T-helper 1 cell treated with Interleukin-12 subunit alpha and Interleukin-12 subunit beta and Interleukin-4 antibody, amounts not matched to agents 30 μg/mL and 1 μg/mL, for 36 hours (primary cell): ENCODE data around the gene CMTM1.
A peak's percentile ranks its signal among the peaks of the same experiment; 100 is the strongest.
"Not testable (repeated sequence)": the region's sequence is repeated elsewhere in the genome, so short reads cannot be mapped to it uniquely, and the experiment has no call there.

Source experiments
- H3K27ac Mint-ChIP-seq: one replicate; pipeline ENCODE4 v1.8.0; 2021; ENCODE audit warnings: mild to moderate bottlenecking, mixed read lengths
- H3K27me3 Mint-ChIP-seq: one replicate; pipeline ENCODE4 v1.8.0; 2021; ENCODE audit warnings: low read depth, mixed read lengths
- H3K36me3 Mint-ChIP-seq: one replicate; pipeline ENCODE4 v1.8.0; 2021; ENCODE audit warnings: low read depth, mixed read lengths
- H3K4me1 Mint-ChIP-seq: one replicate; pipeline ENCODE4 v1.8.0; 2021; ENCODE audit warnings: low read depth, mixed read lengths
- H3K4me3 Mint-ChIP-seq: one replicate; pipeline ENCODE4 v1.8.0; 2021; ENCODE audit warnings: mild to moderate bottlenecking, moderate library complexity, mixed read lengths
- H3K9me3 Mint-ChIP-seq: one replicate; pipeline ENCODE4 v1.8.0; 2021; ENCODE audit warnings: mixed read lengths

The CMTM1 gene

DNA sequence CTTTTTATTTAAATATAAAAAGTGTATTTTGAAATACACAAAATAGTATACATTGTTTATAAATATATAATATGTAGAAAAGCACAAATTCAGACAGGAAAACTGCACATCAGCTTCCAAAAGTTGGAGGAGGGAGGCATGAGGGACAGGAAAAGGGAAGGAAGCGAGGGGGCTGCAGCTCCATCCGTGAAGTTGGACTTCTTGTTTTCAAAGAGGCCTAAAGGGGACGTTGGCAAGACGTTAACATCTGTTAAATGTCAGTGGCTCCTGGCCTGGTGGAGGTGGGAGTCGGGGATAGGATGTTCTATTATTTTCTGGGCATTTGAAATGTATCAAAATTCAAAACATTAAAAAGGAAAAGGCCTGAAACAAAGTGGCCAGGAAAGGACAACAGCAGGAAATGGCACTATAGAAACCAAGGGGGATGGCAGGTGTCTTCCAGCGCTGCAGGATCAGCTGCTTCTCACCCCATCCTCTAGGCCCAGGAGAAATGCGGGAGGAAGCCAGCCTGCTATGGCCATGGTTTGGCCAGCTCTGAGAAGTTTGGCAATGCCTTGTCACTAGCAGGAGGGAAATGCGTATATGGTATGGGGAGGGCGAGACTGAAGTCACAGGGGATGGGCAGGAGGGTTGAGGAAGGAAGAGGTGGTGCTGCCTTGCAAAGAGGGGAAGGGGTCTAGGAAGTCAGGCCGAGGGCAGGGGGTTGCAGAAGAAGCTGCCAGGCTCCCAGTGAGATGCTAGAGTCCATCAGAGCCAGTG lies 19.4 kb downstream of the CMTM1 start:
- Mint-ChIP-seq H3K27me3 (peaks cover 5% of the 10 kb centered on the region), H3K4me1 (peaks cover 35% of the 10 kb centered on the region), H3K36me3 (peaks cover 16% of the 10 kb centered on the region), H3K4me3 (no peak overlapping the region), H3K9me3 (no peaks in the 10 kb centered on the region), H3K27ac (peak overlapping the region; percentile 32)

DNA sequence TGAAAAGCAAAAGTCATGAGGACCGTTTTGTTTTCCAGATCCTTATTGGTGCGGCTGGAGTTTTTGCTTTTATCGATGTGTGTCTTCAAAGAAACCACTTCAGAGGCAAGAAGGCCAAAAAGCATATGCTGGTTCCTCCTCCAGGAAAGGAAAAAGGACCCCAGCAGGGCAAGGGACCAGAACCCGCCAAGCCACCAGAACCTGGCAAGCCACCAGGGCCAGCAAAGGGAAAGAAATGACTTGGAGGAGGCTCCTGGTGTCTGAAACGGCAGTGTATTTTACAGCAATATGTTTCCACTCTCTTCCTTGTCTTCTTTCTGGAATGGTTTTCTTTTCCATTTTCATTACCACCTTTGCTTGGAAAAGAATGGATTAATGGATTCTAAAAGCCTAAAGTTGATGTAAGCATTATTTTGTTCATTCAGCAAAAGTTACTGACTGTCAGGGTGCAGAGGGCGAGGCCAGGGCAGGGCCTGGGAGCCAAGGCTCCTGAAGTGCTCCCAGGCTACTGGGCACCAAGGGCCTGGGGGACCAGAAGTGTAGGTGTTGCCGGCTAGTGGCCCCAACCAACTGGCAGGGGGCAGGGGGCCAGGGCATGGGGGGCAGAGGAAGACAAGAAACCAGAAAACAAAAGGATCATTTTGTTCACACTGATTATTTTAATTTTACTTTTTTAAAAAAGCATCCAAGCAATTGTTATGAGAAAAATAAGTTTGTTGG lies 21.8 kb downstream of the CMTM1 start:
- Mint-ChIP-seq H3K27ac (no peak overlapping the region), H3K27me3 (peaks cover 3% of the 10 kb centered on the region), H3K36me3 (peaks cover 6% of the 10 kb centered on the region), H3K4me3 (peak overlapping the region; percentile 12), H3K4me1 (peaks cover 34% of the 10 kb centered on the region), H3K9me3 (no peaks in the 10 kb centered on the region)

DNA sequence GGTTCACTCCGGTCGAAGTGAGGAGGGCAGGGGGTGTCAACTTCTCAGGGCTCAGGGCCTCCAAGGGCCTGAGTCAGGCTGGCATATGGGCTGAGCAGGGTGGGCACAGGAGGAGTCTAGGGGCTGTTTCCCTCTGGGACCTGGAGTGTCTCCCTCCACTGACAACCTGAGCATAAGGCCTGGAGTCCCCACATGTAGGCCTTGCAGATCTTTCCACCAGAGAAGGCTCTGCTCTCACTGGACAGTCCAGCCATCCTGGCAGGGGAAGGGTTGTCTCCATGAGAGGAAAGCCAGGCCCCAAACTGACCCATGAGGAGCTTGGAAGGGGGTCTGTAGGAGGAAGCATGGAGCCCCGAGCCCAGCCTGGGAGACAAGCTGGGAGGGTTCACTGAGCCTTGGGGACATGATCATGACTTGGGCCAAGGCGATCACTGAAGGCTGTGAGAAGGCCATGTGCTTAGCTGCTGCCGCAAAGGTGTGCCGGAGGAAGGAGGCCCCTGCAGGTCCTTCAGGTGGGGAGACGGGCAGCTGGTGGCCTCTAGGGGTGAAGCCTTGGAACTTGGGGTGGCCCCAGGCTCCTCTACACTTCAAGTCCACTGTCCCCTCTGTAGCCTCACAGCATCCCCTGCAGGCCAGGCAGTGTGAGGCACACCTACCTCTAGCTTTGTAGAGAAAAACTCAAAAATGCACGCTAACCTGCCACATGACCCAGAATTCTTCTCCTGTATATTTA lies 22.9 kb downstream of the CMTM1 start:
- Mint-ChIP-seq H3K4me3 (peak overlapping the region; percentile 73), H3K4me1 (peaks cover 34% of the 10 kb centered on the region), H3K9me3 (peaks cover 5% of the 10 kb centered on the region), H3K36me3 (peaks cover 6% of the 10 kb centered on the region), H3K27ac (peak overlapping the region; percentile 63), H3K27me3 (peaks cover 3% of the 10 kb centered on the region)

DNA sequence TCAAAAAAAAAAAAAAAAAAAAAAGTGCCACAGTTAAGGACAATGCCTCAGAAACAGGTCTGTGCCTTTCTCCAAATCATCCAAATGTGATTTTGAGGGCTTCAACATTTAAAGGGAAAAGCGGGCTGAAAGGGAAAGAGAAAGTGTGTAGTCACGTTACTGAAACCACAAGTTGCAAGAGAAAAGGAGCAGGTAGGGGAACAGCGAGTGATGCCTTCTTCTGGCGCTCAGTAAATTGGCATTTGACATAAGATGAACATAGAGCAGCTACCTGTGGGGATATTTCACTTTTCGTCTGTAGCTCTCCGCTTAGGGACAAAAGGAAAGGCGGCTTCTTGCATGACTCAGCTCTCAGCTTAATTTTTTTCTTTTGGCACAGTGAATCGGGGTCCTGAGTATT lies 24.1 kb downstream of the CMTM1 start:
- H3K27me3 Mint-ChIP-seq: peaks cover 3% of the 10 kb centered on the region
- H3K27ac Mint-ChIP-seq: peak overlapping the region; percentile 47
- H3K36me3 Mint-ChIP-seq: peaks cover 5% of the 10 kb centered on the region
- H3K4me3 Mint-ChIP-seq: peak overlapping the region; percentile 67
- peaks cover 5% of the 10 kb centered on the region for H3K9me3 Mint-ChIP-seq
- peaks cover 38% of the 10 kb centered on the region for H3K4me1 Mint-ChIP-seq

DNA sequence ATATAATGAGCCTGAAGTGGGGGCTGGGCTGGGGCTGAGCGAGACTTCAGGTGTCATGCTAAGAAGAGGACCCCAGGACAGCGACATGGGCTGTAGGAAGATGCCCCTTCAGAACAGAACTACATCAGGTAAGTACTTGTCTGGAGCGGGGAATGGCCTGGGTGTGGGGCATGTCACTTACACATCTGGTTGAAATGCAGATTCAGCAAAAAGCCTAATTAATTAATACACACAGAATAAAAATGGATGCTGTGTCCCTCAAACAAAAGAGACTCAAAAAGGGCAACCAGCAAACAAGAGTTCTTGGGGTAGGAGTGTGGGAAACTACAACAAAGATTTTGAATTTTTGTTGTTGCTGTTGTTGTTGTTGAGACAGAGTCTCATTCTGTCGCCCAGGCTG lies 24.8 kb downstream of the CMTM1 start:
- Mint-ChIP-seq H3K36me3 (peaks cover 5% of the 10 kb centered on the region), H3K27me3 (peaks cover 3% of the 10 kb centered on the region), H3K4me3 (peak overlapping the region; percentile 67)

DNA sequence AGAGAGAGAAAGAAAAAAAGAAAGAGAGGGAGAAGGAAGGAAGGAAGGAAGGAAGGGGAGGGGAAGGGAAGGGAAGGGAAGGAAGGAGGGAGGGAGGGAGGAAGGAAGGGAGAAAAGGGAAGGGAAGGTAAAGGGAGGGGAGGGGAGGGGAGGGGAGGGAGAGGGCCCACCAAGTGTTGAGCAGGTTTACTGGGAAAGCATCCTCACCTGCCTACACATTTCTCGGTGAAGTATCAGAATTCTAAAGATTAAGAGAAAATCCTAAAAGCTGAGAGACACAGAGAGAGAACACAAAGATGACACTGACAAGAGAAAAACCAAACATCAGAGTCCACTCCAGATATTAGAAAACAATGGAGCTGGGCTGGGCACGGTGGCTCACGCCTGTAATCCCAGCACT lies 26.0 kb downstream of the CMTM1 start:
- peaks cover 5% of the 10 kb centered on the region for H3K9me3 Mint-ChIP-seq
- H3K36me3 Mint-ChIP-seq: peaks cover 5% of the 10 kb centered on the region
- H3K27ac Mint-ChIP-seq: no peak overlapping the region
- H3K4me3 Mint-ChIP-seq: no peak overlapping the region
- H3K4me1 Mint-ChIP-seq: peaks cover 43% of the 10 kb centered on the region
- H3K27me3 Mint-ChIP-seq: peaks cover 3% of the 10 kb centered on the region

More for the DNA sequence above, 24.8 kb downstream of the CMTM1 start:
- H3K9me3 Mint-ChIP-seq: peaks cover 5% of the 10 kb centered on the region
- no peak overlapping the region for H3K27ac Mint-ChIP-seq
- peaks cover 38% of the 10 kb centered on the region for H3K4me1 Mint-ChIP-seq

DNA sequence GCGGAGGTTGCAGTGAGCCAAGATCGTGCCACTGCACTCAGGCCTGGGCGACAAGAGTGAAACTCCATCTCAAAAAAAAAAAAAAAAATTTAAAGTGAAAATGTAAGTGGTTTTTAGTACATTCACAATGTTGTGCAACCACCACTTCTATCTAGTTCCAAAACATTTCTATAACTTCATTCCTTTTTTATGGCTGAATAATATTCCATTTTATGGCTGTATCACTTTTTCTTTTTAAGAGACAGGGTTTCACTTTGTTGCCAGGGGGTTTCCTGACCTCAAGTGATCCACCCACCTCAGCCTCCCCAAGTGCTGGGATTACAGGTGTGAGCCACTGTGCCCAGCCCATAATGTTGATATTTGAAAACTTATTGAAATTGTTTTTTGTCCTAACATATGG lies 26.6 kb downstream of the CMTM1 start:
- H3K27ac Mint-ChIP-seq: no peak overlapping the region
- H3K4me3 Mint-ChIP-seq: no peak overlapping the region
- H3K4me1 Mint-ChIP-seq: peaks cover 42% of the 10 kb centered on the region
- peaks cover 3% of the 10 kb centered on the region for H3K27me3 Mint-ChIP-seq
- peaks cover 5% of the 10 kb centered on the region for H3K9me3 Mint-ChIP-seq
- peaks cover 2% of the 10 kb centered on the region for H3K36me3 Mint-ChIP-seq

DNA sequence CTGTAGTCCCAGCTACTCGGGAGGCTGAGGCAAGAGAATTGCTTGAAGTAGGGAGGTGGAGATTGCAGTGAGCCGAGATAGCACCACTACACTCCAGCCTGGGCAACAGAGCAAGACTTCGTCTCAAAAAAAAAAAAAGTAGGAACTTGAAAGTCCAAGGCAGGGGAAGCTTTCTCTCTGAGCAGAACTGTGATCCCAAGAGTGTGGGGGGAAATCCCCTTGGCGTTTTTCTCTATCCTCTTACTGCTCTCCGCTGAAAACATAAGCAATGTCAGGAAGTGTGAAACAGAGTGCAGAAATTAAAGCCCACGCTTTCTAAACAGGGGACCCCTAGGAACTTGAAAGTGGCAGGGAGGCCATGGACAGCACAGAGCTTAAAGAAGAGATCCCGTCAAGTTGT lies 28.5 kb downstream of the CMTM1 start:
- no peak overlapping the region for H3K27ac Mint-ChIP-seq
- no peaks in the 10 kb centered on the region for H3K36me3 Mint-ChIP-seq
- H3K9me3 Mint-ChIP-seq: peaks cover 5% of the 10 kb centered on the region
- no peak overlapping the region for H3K4me3 Mint-ChIP-seq
- peaks cover 38% of the 10 kb centered on the region for H3K4me1 Mint-ChIP-seq
- H3K27me3 Mint-ChIP-seq: peaks cover 3% of the 10 kb centered on the region

DNA sequence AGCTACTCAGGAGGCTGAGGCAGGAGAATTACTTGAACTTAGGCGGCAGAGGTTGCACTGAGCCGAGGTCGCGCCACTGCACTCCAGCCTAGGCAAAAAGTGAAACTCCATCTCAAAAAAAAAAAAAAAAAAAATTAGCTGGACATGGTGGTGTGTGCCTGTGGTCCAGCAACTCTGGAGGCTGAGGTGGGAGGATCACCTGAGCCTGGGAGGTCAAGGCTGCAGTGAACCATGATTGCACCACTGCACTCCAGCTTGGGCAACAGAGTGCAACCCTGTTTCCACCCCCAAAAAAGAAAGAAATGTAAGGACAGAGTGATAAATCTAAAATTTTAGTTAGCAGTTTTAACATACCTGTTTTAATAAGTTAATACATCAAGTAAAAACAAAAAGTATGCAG lies 30.3 kb downstream of the CMTM1 start:
- Mint-ChIP-seq H3K4me1 (peaks cover 37% of the 10 kb centered on the region), H3K9me3 (peaks cover 12% of the 10 kb centered on the region), H3K27ac (peak overlapping the region; percentile 72)
- H3K27me3 Mint-ChIP-seq, H3K36me3 Mint-ChIP-seq, H3K4me3 Mint-ChIP-seq: not testable (repeated sequence)

DNA sequence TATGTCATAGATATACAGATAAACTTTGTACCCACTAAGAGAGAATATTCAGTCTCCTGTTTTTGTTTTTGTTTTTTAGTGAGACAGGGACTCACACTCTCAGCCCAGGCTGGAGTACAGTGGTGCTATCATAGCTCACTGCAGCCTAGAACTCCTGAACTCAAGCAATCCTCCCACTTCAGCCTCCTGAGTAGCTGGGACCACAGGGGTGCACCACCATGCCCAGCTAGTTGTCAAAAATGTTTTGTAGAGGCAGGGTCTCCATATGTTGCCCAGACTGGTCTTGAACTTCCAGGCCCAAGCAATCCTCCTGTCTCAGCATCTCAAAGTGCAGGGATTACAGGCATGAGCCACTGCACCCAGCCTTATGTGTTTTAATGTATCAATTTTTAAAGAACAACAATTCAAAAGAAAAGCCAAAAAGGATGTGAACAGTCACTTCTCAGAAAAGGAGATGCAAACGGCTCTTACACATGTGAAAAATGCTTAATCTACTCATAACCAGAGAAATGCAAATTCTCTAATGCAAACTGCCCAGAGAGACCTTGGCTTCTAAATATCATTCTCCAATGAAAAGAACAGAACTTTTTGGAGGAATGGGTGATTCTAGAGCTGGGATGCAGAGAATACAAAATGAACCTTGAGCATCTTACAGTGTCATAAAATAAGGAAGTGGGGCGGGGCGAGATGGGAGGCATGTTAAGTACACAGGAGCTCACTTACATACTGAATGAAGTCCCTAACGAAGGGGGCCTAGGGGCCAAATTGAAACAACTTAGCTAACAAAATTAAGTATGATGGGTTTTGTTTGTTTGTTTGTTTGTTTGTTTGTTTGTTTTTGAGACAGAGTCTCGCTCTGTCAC lies 31.0 kb downstream of the CMTM1 start:
- Mint-ChIP-seq H3K27me3 (no peaks in the 10 kb centered on the region), H3K4me3 (peak overlapping the region; percentile 57), H3K36me3 (peaks cover 6% of the 10 kb centered on the region), H3K4me1 (peaks cover 35% of the 10 kb centered on the region), H3K9me3 (peaks cover 12% of the 10 kb centered on the region), H3K27ac (peak overlapping the region; percentile 87)

DNA sequence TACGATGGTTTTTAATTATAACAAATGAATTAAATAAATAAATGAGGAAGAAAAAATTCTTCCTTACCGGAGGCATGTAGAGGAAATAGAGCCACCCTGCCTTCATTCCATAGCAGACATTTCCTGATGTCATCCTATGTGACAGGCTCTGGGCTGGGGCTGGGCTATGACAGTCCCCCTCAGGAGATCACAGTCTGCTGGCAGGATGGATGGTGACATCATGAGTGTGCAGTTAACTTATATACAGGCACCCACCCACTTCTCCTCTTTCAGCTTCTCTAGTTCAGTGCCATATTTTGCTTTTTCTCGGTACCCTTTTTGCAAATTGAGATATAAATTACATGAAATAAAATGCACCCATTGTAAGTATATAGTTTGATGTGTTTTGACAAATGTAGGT lies 31.9 kb downstream of the CMTM1 start:
- H3K27ac Mint-ChIP-seq: peak overlapping the region; percentile 75
- peaks cover 39% of the 10 kb centered on the region for H3K4me1 Mint-ChIP-seq
- H3K4me3 Mint-ChIP-seq: no peak overlapping the region

DNA sequence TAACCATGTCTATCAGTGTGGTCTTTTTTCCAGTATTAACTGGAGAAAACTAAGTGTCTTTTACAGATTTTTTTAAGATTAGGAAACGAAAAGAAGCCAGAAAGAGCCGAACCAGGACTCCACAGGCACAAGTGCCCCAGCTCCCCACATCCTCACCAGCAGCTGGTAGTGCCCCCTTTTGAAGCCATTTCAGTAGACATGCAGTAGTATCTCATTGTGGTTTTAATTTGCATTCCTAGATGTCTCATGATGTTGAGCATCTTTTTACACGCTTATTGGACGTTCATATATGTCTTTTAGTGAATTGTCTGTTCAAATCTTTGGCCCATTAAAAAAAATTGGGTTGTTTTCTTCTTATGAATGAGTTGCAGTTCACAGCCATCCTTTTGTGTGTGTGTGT lies 33.5 kb downstream of the CMTM1 start:
- H3K4me1 Mint-ChIP-seq: peaks cover 45% of the 10 kb centered on the region
- no peaks in the 10 kb centered on the region for H3K27me3 Mint-ChIP-seq
- H3K27ac Mint-ChIP-seq: peak overlapping the region; percentile 57
- no peak overlapping the region for H3K4me3 Mint-ChIP-seq
- H3K9me3 Mint-ChIP-seq: peaks cover 8% of the 10 kb centered on the region
- H3K36me3 Mint-ChIP-seq: peaks cover 9% of the 10 kb centered on the region

More for the DNA sequence above, 31.9 kb downstream of the CMTM1 start:
- peaks cover 12% of the 10 kb centered on the region for H3K9me3 Mint-ChIP-seq
- peaks cover 6% of the 10 kb centered on the region for H3K36me3 Mint-ChIP-seq
- H3K27me3 Mint-ChIP-seq: no peaks in the 10 kb centered on the region

DNA sequence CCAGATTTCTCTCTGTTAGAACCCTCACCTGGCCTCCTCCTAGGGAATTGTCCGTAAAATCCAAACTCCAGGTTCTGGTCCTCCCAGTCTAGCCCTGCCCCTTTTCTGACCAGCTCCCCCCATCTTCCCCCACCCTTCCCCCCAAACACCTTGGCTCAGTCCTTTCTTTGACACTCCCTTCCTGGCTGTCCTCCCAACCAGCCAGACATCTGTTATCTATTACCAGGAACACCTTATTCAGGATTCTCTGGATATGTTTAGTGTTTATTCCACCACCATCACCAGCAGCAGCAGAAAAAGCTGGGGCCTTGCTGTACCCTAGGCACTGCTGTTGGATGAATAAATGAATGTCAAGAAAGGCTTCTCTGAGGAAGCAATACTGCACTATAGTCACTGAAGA lies 34.2 kb downstream of the CMTM1 start:
- H3K4me3 Mint-ChIP-seq: no peak overlapping the region
- no peak overlapping the region for H3K27ac Mint-ChIP-seq
- peaks cover 9% of the 10 kb centered on the region for H3K36me3 Mint-ChIP-seq
- H3K4me1 Mint-ChIP-seq: peaks cover 42% of the 10 kb centered on the region
- H3K9me3 Mint-ChIP-seq: peaks cover 8% of the 10 kb centered on the region
- H3K27me3 Mint-ChIP-seq: no peaks in the 10 kb centered on the region

DNA sequence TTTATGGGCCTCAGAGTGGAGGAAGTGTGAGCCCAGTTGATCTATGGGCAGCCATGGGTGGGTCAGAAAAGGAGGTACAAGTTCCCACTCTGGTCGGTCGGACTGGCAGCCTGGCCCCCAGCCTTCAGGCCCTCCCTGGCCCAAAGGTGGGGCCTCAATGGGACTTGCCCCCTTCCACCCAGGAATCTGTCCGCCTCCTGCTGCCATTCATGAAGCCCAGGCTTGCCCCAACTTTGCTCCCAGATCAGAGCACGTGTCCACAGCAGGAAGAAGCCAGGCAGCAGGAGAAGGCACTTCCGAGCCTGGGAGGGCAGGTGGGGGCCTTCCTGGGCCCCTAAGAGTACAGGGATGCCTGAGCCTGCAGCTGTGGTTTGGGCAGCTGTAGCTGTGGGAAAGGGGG lies 35.2 kb downstream of the CMTM1 start:
- Mint-ChIP-seq H3K4me1 (peaks cover 47% of the 10 kb centered on the region), H3K4me3 (no peak overlapping the region), H3K36me3 (peaks cover 11% of the 10 kb centered on the region), H3K27me3 (no peaks in the 10 kb centered on the region), H3K9me3 (peaks cover 8% of the 10 kb centered on the region), H3K27ac (no peak overlapping the region)
